Thoracic aorta (tissue), 2 donors: ENCODE data around the gene PRDM16. TPM values are rescaled to one million over a fixed set of nuclear protein-coding genes. Genes with fewer than 3 reads are reported as not detected.

Experiments
- ATAC-seq: fragments of 150-250 bp; one replicate; pipeline ENCODE4 v1.8.0; 2017; ENCODE audit warnings: low read depth; ENCODE audit not compliant: insufficient number of reproducible peaks, low FRiP score
- DNase-seq: peaks from one replicate; pipeline ENCODE4 v3.0.0-alpha.2; 2020; ENCODE audit warnings: low spot score
- H3K27ac ChIP-seq, 2 donors: fragments of 200-600 bp; sonication (generic); 1 replicate in 1 of 2; 2 replicates in 1 of 2; pipeline ENCODE4 v1.5.1; 2016; ENCODE audit warnings: mild to moderate bottlenecking in 2 of 2, moderate library complexity in 2 of 2
- H3K27me3 ChIP-seq: fragments of 200-600 bp; sonication (generic); replicated peaks from 2 replicates; pipeline ENCODE4 v1.6.0; 2016; ENCODE audit warnings: mild to moderate bottlenecking; ENCODE audit not compliant: insufficient read depth
- H3K36me3 ChIP-seq: fragments of 200-600 bp; sonication (generic); one replicate; pipeline ENCODE4 v1.5.1; 2016
- H3K4me1 ChIP-seq, 2 donors: fragments of 200-600 bp; sonication (generic); 1 replicate in 1 of 2; 2 replicates in 1 of 2; pipeline versions ENCODE4 v1.5.1 to v1.6.0; 2016; ENCODE audit warnings: low read depth in 2 of 2, mild to moderate bottlenecking in 1 of 2; ENCODE audit not compliant: control insufficient read depth in 1 of 2
- H3K4me3 ChIP-seq: fragments of 200-600 bp; sonication (generic); 2 replicates; pipeline ENCODE4 v1.5.1; 2016; ENCODE audit warnings: mild to moderate bottlenecking
- H3K9me3 ChIP-seq: fragments of 200-600 bp; sonication (generic); 2 replicates; pipeline ENCODE4 v1.5.1; 2016
- CTCF ChIP-seq: fragments of 200-600 bp; sonication (generic); IDR thresholded peaks from one replicate; pipeline ENCODE4 v1.5.1; 2019; ENCODE audit warnings: antibody characterized with exemption
- total RNA-seq, 2 donors: library from RNA; depleted of rRNA; stranded (reverse); fragments of >200 nt; gene quantifications; one replicate each; pipeline versions ENCODE4 v1.1.0 to v1.2.3, GENCODE V29; 2016

Gene PRDM16
- total RNA-seq, 2 donors from 2014 or later = 68.9 to 85.4 TPM

GRCh38 chr1:3297756-3298155 lies 228.8 kb downstream of the PRDM16 start:
- Histone ChIP-seq H3K4me1 (peaks cover 0 to 27% of the 10 kb centered on the region in 2 donors), H3K9me3 (no peaks in the 10 kb centered on the region), H3K36me3 (no peaks in the 10 kb centered on the region), H3K4me3 (no peak overlapping the region), H3K27ac (no peak overlapping the region), H3K27me3 (no peaks in the 10 kb centered on the region)
- ATAC-seq (no peak), DNase-seq (no peak)
- no peak for TF ChIP-seq CTCF

- DNase-seq = no peak
- no peak overlapping the region for H3K27ac ChIP-seq
- TF ChIP-seq CTCF = no peak
- H3K27me3 ChIP-seq = no peaks in the 10 kb centered on the region
- H3K9me3 ChIP-seq = no peaks in the 10 kb centered on the region
- ATAC-seq = no peak
- peaks cover 0 to 27% of the 10 kb centered on the region in 2 donors for H3K4me1 ChIP-seq
- no peak overlapping the region for H3K4me3 ChIP-seq
- H3K36me3 ChIP-seq = no peaks in the 10 kb centered on the region
Measured at GRCh38 chr1:3298197-3298596, 229.2 kb downstream of the PRDM16 start.

DNA sequence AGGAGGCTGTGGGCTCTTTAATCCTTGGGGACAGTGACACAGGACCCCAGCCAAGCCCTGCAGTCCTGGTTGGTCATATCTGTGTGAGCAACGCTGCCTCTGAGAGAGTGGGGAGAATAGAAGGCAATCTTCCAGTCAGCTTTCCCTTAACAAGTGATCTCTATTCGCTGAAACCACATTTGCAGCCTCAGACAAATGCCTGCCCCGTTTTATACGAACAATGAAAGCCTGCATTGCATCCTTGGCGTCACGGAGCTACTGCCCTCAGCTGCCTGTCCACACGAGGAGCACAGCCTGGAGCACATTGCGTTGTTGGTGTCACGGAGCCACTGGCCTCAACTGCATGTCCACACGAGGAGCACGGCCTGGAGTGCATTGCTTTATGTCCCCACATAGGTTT lies 235.2 kb downstream of the PRDM16 start:
- Histone ChIP-seq H3K4me1 (peaks cover 9 to 49% of the 10 kb centered on the region in 2 donors), H3K36me3 (no peaks in the 10 kb centered on the region), H3K9me3 (no peaks in the 10 kb centered on the region), H3K27ac (no peak overlapping the region), H3K4me3 (no peak overlapping the region), H3K27me3 (no peaks in the 10 kb centered on the region)
- ATAC-seq = no peak
- no peak for DNase-seq
- TF ChIP-seq CTCF = no peak

DNA sequence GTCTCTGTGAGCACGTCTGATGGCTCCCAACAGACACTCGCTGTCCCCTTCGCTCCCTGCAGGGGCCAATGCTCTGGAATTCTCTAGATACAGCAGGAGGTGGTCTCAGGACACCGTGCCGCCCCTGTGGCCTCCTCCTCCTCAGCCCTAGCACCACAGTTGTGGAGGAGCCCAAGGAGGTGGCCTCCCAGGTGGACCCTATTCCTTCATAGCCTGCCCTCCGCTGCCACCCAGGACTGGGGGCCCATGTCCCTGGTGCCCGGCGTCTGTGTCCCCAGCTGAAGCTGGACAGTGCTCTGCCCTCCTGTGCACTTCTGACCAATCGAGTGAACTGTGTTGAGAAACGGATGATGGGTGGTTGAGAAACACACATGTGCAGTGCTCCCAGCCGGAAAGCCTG lies 235.7 kb downstream of the PRDM16 start:
- no peak overlapping the region for H3K4me3 ChIP-seq
- ATAC-seq (no peak), DNase-seq (no peak)
- TF ChIP-seq CTCF = no peak
- no peaks in the 10 kb centered on the region for H3K36me3 ChIP-seq
- H3K27me3 ChIP-seq = no peaks in the 10 kb centered on the region
- H3K9me3 ChIP-seq = no peaks in the 10 kb centered on the region
- H3K4me1 ChIP-seq = peaks cover 9 to 53% of the 10 kb centered on the region in 2 donors
- no peak overlapping the region for H3K27ac ChIP-seq

- no peak for TF ChIP-seq CTCF
- Histone ChIP-seq H3K9me3 (no peaks in the 10 kb centered on the region), H3K4me1 (peaks cover 9 to 58% of the 10 kb centered on the region in 2 donors), H3K36me3 (no peaks in the 10 kb centered on the region), H3K4me3 (no peak overlapping the region), H3K27me3 (no peaks in the 10 kb centered on the region), H3K27ac (no peak overlapping the region)
- DNase-seq = no peak
- ATAC-seq = no peak
Measured at GRCh38 chr1:3305156-3305555, 236.2 kb downstream of the PRDM16 start.
